ENCODE results near the gene TMEM253. TPM values are rescaled to one million over a fixed set of nuclear protein-coding genes. Genes with fewer than 3 reads are reported as not detected.

The TMEM253 gene
- total RNA-seq, 1 donor from 2014 or later, result under 0.01 TPM

GRCh38 chr14:21070083-21070609 is 30.7 kb upstream of the TMEM253 start, which contains the start of gene ARHGEF40:
Gene ARHGEF40 (plus strand): TSS chr14:21070304. CDS start chr14:21070397, 93 bp downstream.
- H3K27me3 ChIP-seq (ENCODE audit: control insufficient read depth, insufficient read depth, low read length), result peaks cover 5% of the 10 kb centered on the region
- no peak for FAIRE-seq

DNA sequence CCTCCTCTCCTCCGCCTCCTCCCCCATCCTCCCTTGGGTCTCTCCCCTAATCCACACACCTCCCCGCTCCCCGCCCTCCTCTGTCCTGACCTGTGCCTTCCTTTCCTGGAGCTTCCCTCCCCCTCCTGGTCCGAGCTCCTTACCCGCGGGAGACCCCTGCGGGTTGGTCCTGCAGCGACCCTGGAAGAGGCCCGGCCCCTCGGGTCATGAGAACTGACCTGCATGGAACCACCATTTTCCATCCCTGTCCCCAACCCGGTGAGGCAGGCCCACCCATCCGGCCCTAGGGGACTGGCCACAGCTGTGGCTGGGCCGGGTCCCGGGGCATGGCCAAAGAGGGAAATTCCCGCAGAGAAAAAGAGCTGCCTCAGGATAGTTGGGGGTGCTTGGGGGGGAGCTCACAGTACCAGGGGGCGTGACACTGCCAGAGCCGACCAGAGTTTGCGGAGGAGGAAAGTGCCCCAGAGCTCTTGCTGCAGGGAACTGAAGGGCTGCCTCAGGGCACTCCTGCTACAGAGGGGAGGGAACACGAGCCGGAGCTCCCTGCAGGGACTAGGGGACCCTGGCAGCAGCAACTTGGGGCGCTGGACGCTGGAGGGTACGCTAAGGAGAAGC is 30.1 kb upstream of the TMEM253 start:
- FAIRE-seq (no peak), DNase-seq (ENCODE audit: low read depth) (no peak)
- Histone ChIP-seq H3K36me3 (ENCODE audit: control insufficient read depth, insufficient read depth, low read length) (no peaks in the 10 kb centered on the region), H3K27me3 (ENCODE audit: control insufficient read depth, insufficient read depth, low read length) (peaks cover 5% of the 10 kb centered on the region), H3K4me3 (ENCODE audit: low read depth, low read length) (peak overlapping the region; percentile 63)
- TF ChIP-seq CTCF (IDR thresholded peaks at IDR 0.05; ENCODE audit: insufficient read depth, low read length, severe bottlenecking), result no peak

More at GRCh38 chr14:21070083-21070609, 30.7 kb upstream of the TMEM253 start, which contains the start of gene ARHGEF40:
- no peak for TF ChIP-seq CTCF (IDR thresholded peaks at IDR 0.05; ENCODE audit: insufficient read depth, low read length, severe bottlenecking)
- no peak for DNase-seq (ENCODE audit: low read depth)
- peak within 1 kb of the TSS; percentile 63 for H3K4me3 ChIP-seq (ENCODE audit: low read depth, low read length)
- no peaks in the 10 kb centered on the region for H3K36me3 ChIP-seq (ENCODE audit: control insufficient read depth, insufficient read depth, low read length)

- Histone ChIP-seq H3K36me3 (ENCODE audit: control insufficient read depth, insufficient read depth, low read length) (no peaks in the 10 kb centered on the region), H3K27me3 (ENCODE audit: control insufficient read depth, insufficient read depth, low read length) (peaks cover 5% of the 10 kb centered on the region), H3K4me3 (ENCODE audit: low read depth, low read length) (peak overlapping the region; percentile 63)
- peak; percentile 38 for DNase-seq (ENCODE audit: low read depth)
- no peak for TF ChIP-seq CTCF (IDR thresholded peaks at IDR 0.05; ENCODE audit: insufficient read depth, low read length, severe bottlenecking)
- no peak for FAIRE-seq
Measured at GRCh38 chr14:21071225-21072030, 29.4 kb upstream of the TMEM253 start.

- peak; percentile 53 for DNase-seq (ENCODE audit: low read depth)
- TF ChIP-seq CTCF (IDR thresholded peaks at IDR 0.05; ENCODE audit: insufficient read depth, low read length, severe bottlenecking), result no peak
- peaks cover 5% of the 10 kb centered on the region for H3K27me3 ChIP-seq (ENCODE audit: control insufficient read depth, insufficient read depth, low read length)
- no peaks in the 10 kb centered on the region for H3K36me3 ChIP-seq (ENCODE audit: control insufficient read depth, insufficient read depth, low read length)
- FAIRE-seq, result no peak
- no peak overlapping the region for H3K4me3 ChIP-seq (ENCODE audit: low read depth, low read length)
Measured at GRCh38 chr14:21072031-21072473, 28.8 kb upstream of the TMEM253 start.

GRCh38 chr14:21072781-21073339 is 28.0 kb upstream of the TMEM253 start:
- Histone ChIP-seq H3K36me3 (ENCODE audit: control insufficient read depth, insufficient read depth, low read length) (no peaks in the 10 kb centered on the region), H3K4me3 (ENCODE audit: low read depth, low read length) (no peak overlapping the region), H3K27me3 (ENCODE audit: control insufficient read depth, insufficient read depth, low read length) (peaks cover 5% of the 10 kb centered on the region)
- FAIRE-seq, result no peak
- TF ChIP-seq CTCF (IDR thresholded peaks at IDR 0.05; ENCODE audit: insufficient read depth, low read length, severe bottlenecking), result no peak
- DNase-seq (ENCODE audit: low read depth), result no peak

Data from bronchial epithelial cell (primary cell).